IMR-90 (cell line): ENCODE measurements around the gene CCDC116. TPM values are rescaled to one million over a fixed set of nuclear protein-coding genes. Genes with fewer than 3 reads are reported as not detected.
"Not testable (repeated sequence)": the region's sequence is repeated elsewhere in the genome, so short reads cannot be mapped to it uniquely, and the experiment has no call there.

ENCODE experiments used
- ATAC-seq: fragments of 200-7000 bp; cut with Tn5 transposase; 2 replicates; pipeline ENCODE4 v1.9.1; 2020; ENCODE audit warnings: low read depth, mild to moderate bottlenecking, moderate library complexity
- BruUV-seq: library from RNA; stranded (reverse); fragments of 400-500 nt; replicated peaks from 2 replicates; lab custom pipeline; 2021; lab: Mats Ljungman, UMichigan
- CTCF ChIA-PET: fragments of 300-600 bp; formaldehyde crosslinking; extraction: SDS; loops from one replicate; lab custom pipeline; 2021; ENCODE audit warnings: antibody characterized with exemption; lab: Yijun Ruan, JAX
- POLR2A ChIA-PET: fragments of 300-600 bp; sonication (Branson Sonifier 250); formaldehyde crosslinking; loops from one replicate; lab custom pipeline; 2022; ENCODE audit warnings: antibody characterized with exemption; ENCODE audit not compliant: unreplicated experiment; lab: Charles Lee
- DNase-seq: peaks from one replicate; pipeline ENCODE4 v3.0.0; 2013
- H2AFZ ChIP-seq: replicated peaks from 2 replicates; pipeline ENCODE3; 2013; ENCODE audit warnings: low read length, mild to moderate bottlenecking; ENCODE audit not compliant: poor library complexity
- H2AK5ac ChIP-seq: 2 replicates; pipeline ENCODE4 v1.6.1; 2013; ENCODE audit warnings: low read depth, low read length, inconsistent platforms
- H2AK9ac ChIP-seq: replicated peaks from 2 replicates; pipeline ENCODE3; 2013; ENCODE audit warnings: mild to moderate bottlenecking, low read depth, low read length, moderate library complexity; ENCODE audit not compliant: poor library complexity
- H2BK120ac ChIP-seq: 2 replicates; pipeline ENCODE4 v1.6.1; 2013; ENCODE audit warnings: low read depth, low read length, inconsistent platforms
- H2BK15ac ChIP-seq: 3 replicates; pipeline ENCODE4 v1.6.1; 2013; ENCODE audit warnings: low read depth, low read length, inconsistent platforms
- H2BK20ac ChIP-seq: 2 replicates; pipeline ENCODE4 v1.6.1; 2013; ENCODE audit warnings: low read depth, mild to moderate bottlenecking, inconsistent platforms, low read length, moderate library complexity
- H2BK5ac ChIP-seq: 2 replicates; pipeline ENCODE4 v1.6.1; 2013; ENCODE audit warnings: mild to moderate bottlenecking, low read depth, low read length, inconsistent platforms; ENCODE audit not compliant: poor library complexity, severe bottlenecking
- H3K14ac ChIP-seq: replicated peaks from 2 replicates; pipeline ENCODE4 v1.6.1; 2013; ENCODE audit warnings: low read depth, low read length, inconsistent platforms
- H3K18ac ChIP-seq: 2 replicates; pipeline ENCODE4 v1.6.1; 2013; ENCODE audit warnings: low read depth, low read length, control low read depth
- H3K23ac ChIP-seq: 2 replicates; pipeline ENCODE4 v1.6.1; 2013; ENCODE audit warnings: low read depth, low read length, inconsistent platforms
- H3K27ac ChIP-seq: 2 replicates; pipeline ENCODE4 v1.5.1; 2013; ENCODE audit warnings: mild to moderate bottlenecking, control low read depth, low read length; ENCODE audit not compliant: insufficient read depth
- H3K27me3 ChIP-seq: 2 replicates; pipeline ENCODE4 v1.6.1; 2013; ENCODE audit warnings: low read length; ENCODE audit not compliant: control insufficient read depth, insufficient read depth
- H3K36me3 ChIP-seq: 2 replicates; pipeline ENCODE4 v1.6.1; 2013; ENCODE audit warnings: low read length, mixed read lengths; ENCODE audit not compliant: control insufficient read depth, insufficient read depth
- H3K4ac ChIP-seq: 2 replicates; pipeline ENCODE4 v1.6.1; 2013; ENCODE audit warnings: low read depth, low read length, inconsistent platforms
- H3K4me1 ChIP-seq: 2 replicates; pipeline ENCODE4 v1.6.1; 2013; ENCODE audit warnings: low read length, mixed read lengths; ENCODE audit not compliant: control insufficient read depth, insufficient read depth
- H3K4me2 ChIP-seq: 2 replicates; pipeline ENCODE4 v1.6.1; 2013; ENCODE audit warnings: low read depth, mild to moderate bottlenecking, control low read depth, low read length, moderate library complexity
- H3K4me3 ChIP-seq: 2 replicates; pipeline ENCODE4 v1.5.1; 2013; ENCODE audit warnings: low read depth, mild to moderate bottlenecking, control low read depth, low read length, moderate library complexity; ENCODE audit not compliant: insufficient read depth
- H3K56ac ChIP-seq: 2 replicates; pipeline ENCODE4 v1.6.1; 2013; ENCODE audit warnings: low read length, inconsistent platforms; ENCODE audit not compliant: insufficient read depth; ENCODE audit errors: extremely low read depth
- H3K79me1 ChIP-seq, 2 experiments: 2 replicates each; pipeline ENCODE4 v1.6.1; 2013; ENCODE audit warnings: low read length in 2 of 2, inconsistent platforms in 1 of 2, low read depth in 1 of 2
- H3K9ac ChIP-seq: 2 replicates; pipeline ENCODE4 v1.6.1; 2013; ENCODE audit warnings: low read depth, low read length, control low read depth
- H3K9me1 ChIP-seq: 2 replicates; pipeline ENCODE4 v1.6.1; 2013; ENCODE audit warnings: low read length, inconsistent platforms; ENCODE audit not compliant: insufficient read depth
- H3K9me3 ChIP-seq: 2 replicates; pipeline ENCODE4 v1.6.1; 2013; ENCODE audit warnings: low read length; ENCODE audit not compliant: control insufficient read depth, insufficient read depth
- H4K20me1 ChIP-seq: 2 replicates; pipeline ENCODE4 v1.6.1; 2013; ENCODE audit warnings: low read length, inconsistent platforms; ENCODE audit not compliant: insufficient read depth
- H4K5ac ChIP-seq: 2 replicates; pipeline ENCODE4 v1.6.1; 2013; ENCODE audit warnings: mild to moderate bottlenecking, low read depth, low read length, control low read depth
- H4K8ac ChIP-seq, 2 experiments: 2 replicates each; pipeline ENCODE4 v1.6.1; 2013; ENCODE audit warnings: low read depth in 2 of 2, low read length in 2 of 2, control low read depth in 1 of 2, inconsistent platforms in 1 of 2
- H4K91ac ChIP-seq: 2 replicates; pipeline ENCODE4 v1.6.1; 2013; ENCODE audit warnings: low read depth, low read length, inconsistent platforms; ENCODE audit not compliant: insufficient read depth
- WGBS, 2 experiments: methylation state at CpG; one replicate each; pipeline versions ENCODE4 v1.1.5 to v1.1.7; 2013; ENCODE audit warnings: missing lambda C conversion rate in 2 of 2; ENCODE audit not compliant: insufficient read length in 1 of 2; ENCODE audit errors: extremely low coverage in 2 of 2; 5-methylcytosine and 5-hydroxymethylcytosine counted together
- dilution Hi-C: fragments of 300-500 bp; cut with HindIII; formaldehyde crosslinking; loops from one replicate; pipeline ENCODE4 v1.14.3; 2018; ENCODE audit warnings: low sequenced_read_pairs; ENCODE audit not compliant: unreplicated experiment
- in situ Hi-C: fragments of 300-500 bp; cut with MboI; formaldehyde crosslinking; loops from 3 replicates; pipeline ENCODE4 v1.14.3; 2019; ENCODE audit warnings: low sequenced_read_pairs, inconsistent platforms, mixed read lengths
- intact Hi-C: fragments of 100-400 bp; cut with micrococcal nuclease; formaldehyde crosslinking; loops from 2 replicates; pipeline ENCODE4 v1.10.0; 2022
- polyA plus RNA-seq, 3 experiments: library from polyadenylated mRNA; depleted of rRNA; stranded (reverse); fragments of >200 nt; gene quantifications; 2 replicates each; pipeline ENCODE4 v1.2.3, GENCODE V29; 2012; ENCODE audit warnings: low replicate concordance in 1 of 3
- total RNA-seq: library from RNA; depleted of rRNA; stranded (reverse); fragments of >200 nt; gene quantifications from 2 replicates; pipeline ENCODE4 v1.2.3, GENCODE V29; 2012

The CCDC116 gene
- total and polyA plus RNA-seq, 2 of the 4 experiments (the other 2 are of a cell fraction): under 0.01 to 0.27 TPM

- H4K91ac ChIP-seq, H3K27me3 ChIP-seq, H3K18ac ChIP-seq, H3K9me3 ChIP-seq, H4K8ac ChIP-seq, H3K4me1 ChIP-seq, H3K9ac ChIP-seq, H3K4me3 ChIP-seq, in situ Hi-C loops, H4K5ac ChIP-seq, H3K56ac ChIP-seq, H3K79me1 ChIP-seq, DNase-seq, H3K4me2 ChIP-seq, H2BK20ac ChIP-seq, H2BK5ac ChIP-seq, H2BK15ac ChIP-seq, H2BK120ac ChIP-seq, H2AFZ ChIP-seq, H3K9me1 ChIP-seq, ATAC-seq, CTCF ChIA-PET, POLR2A ChIA-PET, intact Hi-C loops, dilution Hi-C loops, H4K20me1 ChIP-seq, H3K4ac ChIP-seq, H3K14ac ChIP-seq, H3K27ac ChIP-seq, H3K23ac ChIP-seq, H2AK5ac ChIP-seq, BruUV-seq, H2AK9ac ChIP-seq: not testable (repeated sequence)
- WGBS, 2 experiments: no CpG with 5 or more reads among the region's 12 CpGs
- H3K36me3 ChIP-seq: peaks cover 46% of the 10 kb centered on the region
These were observed 46.3 kb downstream of the CCDC116 start for GRCh38 chr22:21678842-21679241.
